NCI-H748 (cell line): Measurements from ENCODE around the gene NABP1.
A peak's percentile ranks its signal among the peaks of the same experiment; 100 is the strongest.

Source experiments
- DNase-seq: peaks from one replicate; lab custom pipeline; 2025; ENCODE audit not compliant: unreplicated experiment; lab: John Stamatoyannopoulos, UW

NABP1 gene

DNA sequence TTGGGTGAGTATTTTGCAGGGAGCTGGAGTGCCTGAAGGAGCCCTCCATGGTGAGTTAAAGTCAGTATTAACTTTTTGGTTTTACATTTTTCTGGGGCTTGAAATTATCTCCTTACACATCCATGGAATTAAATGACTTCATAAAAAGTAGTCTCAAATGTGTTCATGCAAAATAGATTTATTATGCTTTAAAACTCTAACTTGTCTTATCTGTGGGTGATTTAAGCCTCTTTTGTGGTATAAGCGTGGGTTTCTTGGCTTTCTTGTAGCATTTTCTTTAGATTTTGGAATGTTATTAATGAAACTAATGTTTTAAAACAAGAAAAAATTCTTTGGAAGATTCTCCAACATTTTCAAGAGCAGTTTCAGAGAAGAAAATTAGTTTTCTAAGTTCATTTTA is 27.8 kb downstream of the NABP1 start:
- DNase-seq = no peak

DNA sequence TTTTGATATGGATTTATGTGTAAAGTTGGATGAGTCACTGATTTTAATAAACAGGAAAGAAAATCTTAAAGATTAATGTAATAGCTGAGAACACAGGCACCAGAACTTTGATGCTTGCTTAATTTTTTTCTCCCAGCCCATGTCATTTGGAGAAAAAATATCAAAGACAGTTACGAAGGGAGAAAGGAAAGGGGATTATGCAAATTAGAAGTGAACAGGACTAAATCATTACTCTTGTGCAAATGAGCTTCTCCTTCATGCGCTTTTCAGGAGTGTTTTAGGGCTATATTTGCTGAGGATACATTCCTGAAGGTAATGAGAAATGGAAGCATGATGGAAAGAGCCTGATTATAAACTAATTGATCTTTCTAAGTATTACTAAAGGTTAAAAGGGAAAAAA is 28.9 kb downstream of the NABP1 start:
- DNase-seq = no peak

DNA sequence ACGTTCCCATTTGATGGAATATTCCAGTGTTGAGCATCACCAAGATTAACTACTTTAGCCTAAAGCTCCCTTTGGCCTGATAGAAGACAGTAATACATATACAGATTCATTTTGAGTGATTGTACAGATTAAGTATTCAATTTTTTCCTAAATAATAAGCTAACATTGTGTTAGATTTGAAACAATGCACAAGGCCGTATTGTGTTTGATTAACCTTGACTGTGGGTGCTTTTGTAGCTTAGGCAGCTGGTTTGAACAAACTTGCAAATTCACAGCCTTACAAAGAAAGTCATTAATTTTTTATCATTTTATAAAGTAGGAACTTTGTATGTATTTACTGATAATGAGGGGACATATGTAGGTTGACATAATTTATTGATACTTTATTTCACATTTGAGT is 29.6 kb downstream of the NABP1 start:
- no peak for DNase-seq

DNA sequence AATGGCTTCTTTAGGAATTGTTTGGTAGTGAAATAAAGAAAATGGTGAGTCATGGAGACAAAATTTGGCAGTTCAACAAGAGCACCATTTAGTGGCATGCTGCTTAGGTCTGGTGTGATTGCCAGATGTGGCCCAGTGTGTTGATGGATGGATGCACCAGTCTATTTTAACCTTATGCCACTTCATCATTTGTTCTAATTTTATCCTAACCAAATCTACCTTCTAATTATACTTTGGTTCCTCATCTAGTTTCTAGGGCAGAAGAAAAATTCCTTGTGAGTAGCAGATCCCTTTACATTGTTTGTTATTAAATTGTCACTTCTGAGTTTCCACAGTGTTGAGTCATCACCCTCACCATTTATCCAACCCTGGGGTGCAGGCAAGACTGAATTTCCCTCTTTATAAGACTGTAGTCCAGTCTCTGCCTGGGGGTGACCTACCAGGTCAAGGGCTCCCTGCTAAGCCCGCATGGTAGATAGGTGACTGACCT is 32.5 kb downstream of the NABP1 start:
- no peak for DNase-seq

DNA sequence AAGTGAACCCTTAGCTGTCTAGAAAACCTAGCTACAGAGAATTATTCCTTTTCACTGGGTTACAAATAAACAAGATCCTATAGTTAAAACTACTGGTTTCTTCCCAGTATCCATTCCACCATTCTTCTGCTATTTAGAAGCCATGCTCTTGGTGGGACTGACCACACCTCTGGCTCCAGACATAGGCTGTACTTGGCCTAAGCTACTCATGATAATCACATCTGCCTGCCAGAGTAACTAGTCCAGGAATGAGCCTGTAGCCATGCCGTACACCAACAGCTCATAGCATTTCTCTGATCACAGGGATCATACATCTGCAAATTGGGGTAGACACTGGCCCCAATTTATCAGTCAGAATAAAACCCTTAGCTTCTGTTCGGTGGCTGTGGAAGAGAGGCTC is 33.7 kb downstream of the NABP1 start:
- DNase-seq = no peak

DNA sequence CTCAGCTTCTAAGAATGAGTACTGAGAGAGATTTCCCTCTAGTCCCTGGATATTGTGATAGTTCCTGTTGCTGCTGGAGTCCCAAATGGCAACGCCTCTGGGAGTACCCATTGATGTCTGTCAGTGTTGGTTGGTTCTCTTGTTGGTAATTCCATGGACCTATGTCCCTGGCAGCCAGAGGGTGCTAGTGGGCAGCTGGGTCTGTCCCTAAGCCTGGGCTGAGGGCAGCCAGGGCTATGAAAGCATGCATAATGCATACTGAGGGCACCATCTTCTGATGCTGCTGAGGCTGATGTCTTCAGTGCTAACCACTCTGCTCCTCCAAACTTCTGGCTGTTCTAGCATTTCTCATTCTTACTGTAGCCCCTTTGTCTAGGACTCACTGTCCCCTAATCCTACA is 35.9 kb downstream of the NABP1 start:
- DNase-seq = peak; percentile 57

DNA sequence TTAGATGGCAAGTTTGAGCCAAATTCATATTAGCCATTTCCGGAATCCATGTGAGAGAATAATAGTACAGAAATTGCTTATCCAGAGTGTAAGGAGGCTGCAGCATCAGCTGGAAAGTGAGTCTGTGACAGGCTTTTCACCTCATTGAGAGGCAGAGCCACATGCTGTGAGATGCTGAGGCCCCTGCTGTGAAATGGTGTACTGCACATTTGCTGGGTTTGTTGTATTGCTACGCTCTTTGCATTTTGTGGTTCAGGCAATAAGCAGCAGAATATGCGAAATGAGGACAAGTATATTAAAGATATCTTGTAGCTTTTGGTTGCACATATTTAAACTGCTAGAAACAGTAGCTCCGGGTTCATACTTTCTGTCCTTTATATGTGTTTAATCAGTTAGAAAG is 37.0 kb downstream of the NABP1 start:
- DNase-seq = peak; percentile 36

DNA sequence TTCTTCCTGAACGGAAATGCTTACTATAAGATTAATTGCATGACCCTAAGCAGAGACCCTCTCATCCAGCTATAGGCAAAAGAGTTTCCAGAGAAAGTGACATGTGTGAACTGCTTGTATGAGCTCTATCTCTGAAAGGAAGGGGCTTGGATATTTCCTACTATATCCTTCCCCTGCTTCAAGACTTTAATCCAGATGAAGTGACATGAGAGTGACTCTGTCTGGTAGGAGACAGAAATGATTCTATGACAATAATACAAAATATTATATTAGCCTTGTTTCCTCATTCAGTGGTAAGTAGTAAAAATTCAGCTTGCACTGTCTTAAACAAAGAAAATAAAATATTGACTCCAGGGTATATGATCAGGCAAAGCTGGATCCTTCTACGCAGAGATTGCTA is 37.5 kb downstream of the NABP1 start:
- no peak for DNase-seq

DNA sequence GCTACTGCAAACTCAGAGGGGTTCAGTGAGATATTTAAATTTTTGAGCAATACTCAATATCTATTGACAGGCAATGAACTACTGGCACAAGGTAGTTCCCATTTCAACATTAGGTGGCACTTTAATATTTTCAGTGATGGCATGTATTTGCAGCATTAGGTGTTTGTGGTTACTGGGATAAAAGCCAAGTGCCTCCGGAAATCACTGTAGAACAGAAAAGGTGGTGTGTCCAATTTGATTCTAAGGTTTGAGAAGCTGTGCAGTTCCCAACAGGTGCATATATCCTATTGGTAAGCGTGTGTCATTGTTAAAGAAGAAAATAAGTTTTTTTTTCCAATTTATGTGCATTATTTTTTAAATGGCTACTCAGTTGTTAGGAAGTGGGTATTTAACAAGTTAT is 41.3 kb downstream of the NABP1 start:
- no peak for DNase-seq

DNA sequence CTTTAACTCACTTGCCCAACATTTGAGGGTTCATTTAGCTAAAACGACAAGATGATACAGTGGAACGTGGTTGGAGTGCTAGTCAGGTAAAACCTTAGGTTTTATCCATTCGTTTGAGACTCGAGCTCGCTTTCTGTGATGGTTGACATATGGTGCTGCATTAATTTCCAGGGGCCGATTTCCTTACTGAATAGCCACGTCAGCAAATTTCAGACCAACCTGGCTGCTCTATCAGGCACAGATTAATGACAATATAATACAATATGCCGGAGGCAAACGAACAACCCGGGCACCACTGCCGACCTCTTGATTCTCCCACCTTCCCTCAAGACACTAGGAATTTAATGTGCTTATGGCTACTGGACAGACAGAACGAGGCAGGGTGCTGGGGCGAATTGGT is 42.0 kb downstream of the NABP1 start:
- no peak for DNase-seq

DNA sequence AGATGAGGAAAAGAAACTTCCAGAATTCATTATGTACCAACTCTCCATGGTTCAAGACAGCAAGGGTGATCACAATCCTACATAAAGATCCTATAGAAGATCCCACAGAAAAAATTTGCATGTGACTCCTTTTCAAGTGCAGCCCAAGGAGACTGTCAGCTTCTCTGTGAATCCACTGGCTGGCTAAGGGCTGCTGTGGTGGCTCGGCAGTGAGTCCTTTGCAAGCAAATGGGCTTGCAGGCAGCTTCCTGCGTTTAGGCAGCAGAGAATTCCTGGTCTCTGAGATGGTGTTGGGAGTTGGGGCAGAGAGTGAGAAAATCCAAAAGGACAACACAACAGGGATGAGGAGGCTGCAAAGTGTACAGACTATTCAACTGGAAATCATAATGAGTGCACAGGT is 43.4 kb downstream of the NABP1 start:
- DNase-seq = no peak

DNA sequence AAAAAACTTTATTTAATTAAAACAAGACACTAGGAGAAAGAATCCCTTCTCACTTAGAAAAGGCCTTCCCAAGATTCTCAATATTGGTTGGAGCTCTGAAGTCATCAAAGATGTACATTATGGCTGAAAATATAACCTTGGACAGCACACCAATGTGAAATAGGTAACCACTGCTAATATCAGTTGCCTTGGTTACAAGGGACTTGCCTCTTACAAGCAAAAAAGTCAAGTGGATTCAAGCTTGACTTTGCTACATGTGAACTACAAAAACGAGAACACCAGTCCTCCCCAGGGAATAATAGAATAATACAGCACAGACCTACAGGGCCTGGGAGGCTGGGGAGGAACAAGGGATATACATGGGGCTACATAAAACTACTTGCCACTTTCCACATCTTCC is 46.1 kb downstream of the NABP1 start:
- DNase-seq = peak; percentile 29

DNA sequence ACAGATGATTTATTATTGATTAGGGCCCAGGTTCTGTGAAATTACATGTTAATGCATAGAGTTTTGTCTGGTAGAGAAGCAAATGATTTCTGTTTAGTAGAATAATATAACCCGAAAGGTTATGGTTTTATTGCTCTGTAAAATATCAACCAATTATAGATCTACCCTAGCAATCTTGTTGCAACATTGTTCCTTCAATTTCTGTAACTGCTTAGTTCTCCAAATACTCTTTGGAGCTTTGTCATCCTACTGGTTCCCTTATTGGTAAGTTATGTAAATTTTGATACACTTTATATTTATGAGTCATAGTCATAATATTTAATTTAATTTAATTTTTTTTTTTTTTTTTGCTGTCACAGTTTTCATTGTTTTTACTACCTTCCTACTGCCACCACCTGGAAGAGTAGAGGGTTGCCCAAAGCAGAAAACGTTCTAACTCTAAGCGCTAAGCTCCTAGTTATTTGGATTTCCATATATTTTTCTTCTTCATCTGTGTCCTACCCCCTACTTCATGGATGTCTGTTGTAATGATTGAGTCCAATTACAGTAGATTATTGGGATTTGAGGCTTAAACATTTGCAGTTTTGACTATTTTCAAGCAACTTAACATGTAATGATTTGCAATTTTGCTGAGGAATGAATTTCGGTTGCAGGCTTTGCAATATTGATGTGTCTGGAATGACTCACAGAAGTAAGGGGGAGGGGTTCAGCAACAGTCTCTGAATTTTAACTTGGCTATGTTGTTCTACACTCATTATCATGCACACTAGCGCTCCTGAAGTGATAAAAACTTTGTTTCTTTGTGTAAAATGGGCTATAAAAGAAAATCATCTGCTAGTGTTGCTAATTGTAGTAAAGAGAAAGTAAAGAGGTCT is 51.1 kb downstream of the NABP1 start:
- no peak for DNase-seq

DNA sequence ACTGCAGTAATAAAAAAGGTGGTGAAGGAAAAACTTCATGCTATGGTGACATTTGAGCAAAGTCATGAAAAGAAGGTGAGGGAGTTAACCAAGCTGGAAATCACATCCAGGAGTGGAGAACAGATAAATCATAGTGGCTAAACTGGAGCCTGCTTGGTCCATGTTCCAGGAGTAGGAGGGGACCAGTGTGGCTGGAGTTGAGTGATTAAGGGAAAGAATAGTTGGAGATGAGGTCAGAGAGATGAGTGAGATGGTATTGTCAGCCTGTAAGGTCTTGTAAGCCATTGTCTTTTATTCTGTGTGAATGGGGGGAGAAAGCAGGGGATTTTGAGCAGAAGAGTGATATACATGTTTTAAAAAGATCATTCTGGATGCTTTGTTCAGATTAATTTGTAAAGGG is 52.3 kb downstream of the NABP1 start:
- DNase-seq = no peak
